IPS-18a (cell line): ENCODE results near the gene CYP2J2.
"Not testable (repeated sequence)": the region's sequence is repeated elsewhere in the genome, so short reads cannot be mapped to it uniquely, and the experiment has no call there.

ENCODE experiments used
- H3K27ac ChIP-seq: one replicate; pipeline ENCODE4 v1.5.1; 2013; ENCODE audit warnings: low read length
- H3K27me3 ChIP-seq: one replicate; pipeline ENCODE4 v1.6.1; 2013; ENCODE audit warnings: mild to moderate bottlenecking, low read length; ENCODE audit not compliant: control insufficient read depth, insufficient read depth
- H3K36me3 ChIP-seq: one replicate; pipeline ENCODE4 v1.6.1; 2013; ENCODE audit warnings: low read depth, low read length; ENCODE audit not compliant: control insufficient read depth
- H3K4me1 ChIP-seq: one replicate; pipeline ENCODE4 v1.6.1; 2013; ENCODE audit warnings: low read depth, low read length; ENCODE audit not compliant: control insufficient read depth
- H3K4me3 ChIP-seq: one replicate; pipeline ENCODE4 v1.5.1; 2013; ENCODE audit warnings: low read length
- H3K9ac ChIP-seq: one replicate; pipeline ENCODE4 v1.6.1; 2013; ENCODE audit warnings: mild to moderate bottlenecking, low read length, moderate library complexity
- H3K9me3 ChIP-seq: one replicate; pipeline ENCODE4 v1.6.1; 2013; ENCODE audit warnings: low read depth, low read length; ENCODE audit not compliant: control insufficient read depth

Gene CYP2J2

DNA sequence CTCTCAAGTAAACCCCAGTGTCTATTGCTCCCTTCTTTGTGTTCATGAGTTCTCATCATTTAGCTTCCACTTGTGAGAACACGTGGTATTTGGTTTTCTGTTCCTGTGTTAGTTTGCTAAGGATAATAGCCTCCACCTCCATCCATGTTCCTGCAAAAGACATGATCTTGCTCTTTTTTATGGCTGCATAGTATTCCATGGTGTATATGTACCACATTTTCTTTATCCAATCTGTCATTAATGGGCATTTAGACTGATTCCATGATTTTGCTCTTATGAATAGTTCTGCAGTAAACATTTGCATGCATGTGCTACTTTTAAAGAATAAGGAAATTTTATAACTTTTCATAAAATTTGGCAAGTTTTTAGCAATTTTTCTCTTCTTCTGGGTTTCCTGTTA is 71.3 kb downstream of the CYP2J2 start:
- H3K27me3 ChIP-seq, H3K4me1 ChIP-seq, H3K36me3 ChIP-seq, H3K27ac ChIP-seq, H3K9ac ChIP-seq, H3K9me3 ChIP-seq, H3K4me3 ChIP-seq: not testable (repeated sequence)

- Histone ChIP-seq H3K9me3 (no peaks in the 10 kb centered on the region), H3K27me3 (no peaks in the 10 kb centered on the region), H3K36me3 (peaks cover 16% of the 10 kb centered on the region), H3K9ac (no peak overlapping the region), H3K27ac (no peak overlapping the region), H3K4me3 (no peak overlapping the region), H3K4me1 (no peaks in the 10 kb centered on the region)
Observed at GRCh38 chr1:59852117-59852516, 74.5 kb downstream of the CYP2J2 start.

GRCh38 chr1:59846895-59847282 is 79.7 kb downstream of the CYP2J2 start:
- no peak overlapping the region for H3K9ac ChIP-seq
- H3K4me1 ChIP-seq = no peaks in the 10 kb centered on the region
- H3K9me3 ChIP-seq = no peaks in the 10 kb centered on the region
- H3K27me3 ChIP-seq = no peaks in the 10 kb centered on the region
- no peak overlapping the region for H3K27ac ChIP-seq
- H3K36me3 ChIP-seq = peaks cover 37% of the 10 kb centered on the region
- no peak overlapping the region for H3K4me3 ChIP-seq

DNA sequence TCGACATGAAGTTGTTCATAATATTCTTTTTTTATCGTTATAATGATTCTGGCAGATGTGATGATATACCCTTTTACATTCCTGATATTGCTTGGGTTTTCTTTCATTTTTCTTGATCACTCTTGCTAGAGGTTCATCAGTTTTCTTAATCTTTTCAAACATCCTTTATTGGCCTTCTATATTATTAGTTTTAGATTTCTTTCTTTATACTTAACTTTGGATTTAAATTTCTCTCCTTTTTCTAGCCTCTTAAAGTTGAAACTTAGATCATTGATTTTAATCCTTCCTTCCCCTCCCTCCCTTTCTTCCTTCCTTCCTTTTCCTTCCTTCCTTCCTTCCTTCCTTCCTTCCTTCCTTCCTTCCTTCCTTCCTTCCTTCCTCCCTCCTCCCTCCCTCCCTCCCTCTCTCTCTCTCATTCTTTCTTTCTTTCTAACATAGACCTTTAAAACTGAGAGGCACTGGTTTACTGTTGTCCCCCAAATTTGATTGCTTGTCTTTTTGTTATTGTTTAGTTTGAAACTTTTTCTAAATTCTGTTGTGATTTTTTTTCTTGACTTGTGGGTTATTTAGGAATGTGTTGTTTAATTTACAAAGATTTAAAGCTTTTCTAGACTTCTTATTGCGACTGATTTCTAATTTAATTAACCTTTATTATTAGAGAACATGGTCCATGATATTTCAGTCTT is 80.2 kb downstream of the CYP2J2 start:
- H3K27me3 ChIP-seq = no peaks in the 10 kb centered on the region
- H3K36me3 ChIP-seq = peaks cover 42% of the 10 kb centered on the region
- no peaks in the 10 kb centered on the region for H3K4me1 ChIP-seq
- no peak overlapping the region for H3K4me3 ChIP-seq
- no peak overlapping the region for H3K9ac ChIP-seq
- H3K27ac ChIP-seq = no peak overlapping the region
- H3K9me3 ChIP-seq = no peaks in the 10 kb centered on the region

- no peak overlapping the region for H3K4me3 ChIP-seq
Observed at GRCh38 chr1:59845091-59845490, 81.5 kb downstream of the CYP2J2 start.

More at GRCh38 chr1:59845091-59845490, 81.5 kb downstream of the CYP2J2 start:
- no peaks in the 10 kb centered on the region for H3K27me3 ChIP-seq
- H3K9me3 ChIP-seq = no peaks in the 10 kb centered on the region
- H3K9ac ChIP-seq = no peak overlapping the region
- no peaks in the 10 kb centered on the region for H3K4me1 ChIP-seq
- no peak overlapping the region for H3K27ac ChIP-seq
- peaks cover 50% of the 10 kb centered on the region for H3K36me3 ChIP-seq
